HEK293 (cell line): ENCODE measurements around the gene PGPEP1.

Experiments
- CTCF ChIA-PET: fragments of 350-600 bp; formaldehyde crosslinking; extraction: SDS; loops from one replicate; lab custom pipeline; 2021; ENCODE audit warnings: antibody characterized with exemption; lab: Yijun Ruan, JAX
- POLR2A ChIA-PET: fragments of 300-600 bp; formaldehyde crosslinking; extraction: SDS; loops from one replicate; lab custom pipeline; 2020; ENCODE audit warnings: antibody characterized with exemption, inconsistent platforms; lab: Yijun Ruan, JAX
- H3K27ac ChIP-seq: fragments of 200-500 bp; sonication (Bioruptor generic); 2 replicates; pipeline ENCODE4 v1.5.1; 2014; ENCODE audit warnings: low read depth, low read length, control low read depth, inconsistent platforms; ENCODE audit errors: extremely low read depth
- H3K36me3 ChIP-seq, 2 experiments: fragments of 200-500 bp in 1 of 2; sonication (Bioruptor generic) in 1 of 2; 1 replicate in 1 of 2; 2 replicates in 1 of 2; pipeline ENCODE4 v1.5.1; 2014 to 2017; ENCODE audit warnings: inconsistent platforms in 2 of 2, low read length in 2 of 2; ENCODE audit not compliant: control insufficient read depth in 2 of 2, insufficient read depth in 1 of 2
- H3K4me1 ChIP-seq: fragments of 200-500 bp; sonication (Bioruptor generic); 2 replicates; pipeline ENCODE4 v1.5.1; 2014; ENCODE audit warnings: mild to moderate bottlenecking, low read length, inconsistent platforms; ENCODE audit not compliant: control insufficient read depth, insufficient read depth
- H3K4me3 ChIP-seq: 2 replicates; pipeline ENCODE4 v1.5.1; 2011; ENCODE audit warnings: low read depth, mild to moderate bottlenecking, control low read depth, low read length, moderate library complexity
- H3K9me3 ChIP-seq: fragments of 200-500 bp; sonication (Bioruptor generic); 2 replicates; pipeline ENCODE4 v1.5.1; 2014; ENCODE audit warnings: low read depth, low read length, inconsistent platforms; ENCODE audit not compliant: control insufficient read depth, insufficient read depth
- IKZF3 ChIP-seq: fragments of 450-650 bp; IDR thresholded peaks from 2 replicates; pipeline ENCODE4 v1.5.0; 2018; ENCODE audit warnings: missing biosample characterization, mild to moderate bottlenecking, missing genetic modification characterization, moderate library complexity
- PBX3 ChIP-seq: sonication (generic); formaldehyde crosslinking; IDR thresholded peaks from 2 replicates; pipeline ENCODE4 v1.8.1; 2022; ENCODE audit warnings: mild to moderate bottlenecking, moderate library complexity, missing genetic modification reagents
- PRDM4 ChIP-seq: fragments of 450-650 bp; formaldehyde crosslinking; IDR thresholded peaks from 2 replicates; pipeline ENCODE4 v1.5.1; 2017; ENCODE audit warnings: missing biosample characterization, missing genetic modification characterization
- ZBTB7A ChIP-seq: fragments of 450-650 bp; formaldehyde crosslinking; IDR thresholded peaks from 2 replicates; pipeline ENCODE4 v1.5.1; 2016; ENCODE audit warnings: low read depth, missing biosample characterization, missing genetic modification characterization
- ZNF114 ChIP-seq: fragments of 450-650 bp; formaldehyde crosslinking; IDR thresholded peaks from 2 replicates; pipeline ENCODE4 v1.5.0; 2017; ENCODE audit warnings: missing biosample characterization, missing genetic modification characterization
- ZNF239 ChIP-seq: fragments of 450-650 bp; formaldehyde crosslinking; IDR thresholded peaks from 2 replicates; pipeline ENCODE4 v1.5.1; 2016; ENCODE audit warnings: missing biosample characterization, missing genetic modification characterization
- ZNF24 ChIP-seq: fragments of 450-650 bp; formaldehyde crosslinking; IDR thresholded peaks from 2 replicates; pipeline ENCODE4 v1.5.1; 2016; ENCODE audit warnings: missing biosample characterization, missing genetic modification characterization
- ZNF248 ChIP-seq: fragments of 450-650 bp; formaldehyde crosslinking; IDR thresholded peaks from 2 replicates; pipeline ENCODE4 v1.5.1; 2017; ENCODE audit warnings: missing biosample characterization, missing genetic modification characterization
- ZNF324 ChIP-seq: fragments of 450-650 bp; formaldehyde crosslinking; IDR thresholded peaks from 2 replicates; pipeline ENCODE4 v1.5.1; 2016; ENCODE audit warnings: missing biosample characterization, missing genetic modification characterization
- ZNF416 ChIP-seq: fragments of 450-650 bp; formaldehyde crosslinking; IDR thresholded peaks from 2 replicates; pipeline ENCODE4 v1.5.1; 2016; ENCODE audit warnings: missing biosample characterization, missing genetic modification characterization
- ZNF580 ChIP-seq: fragments of 450-650 bp; formaldehyde crosslinking; IDR thresholded peaks from 2 replicates; pipeline ENCODE4 v1.5.1; 2016; ENCODE audit warnings: missing biosample characterization, missing genetic modification characterization
- ZNF701 ChIP-seq: fragments of 450-650 bp; formaldehyde crosslinking; IDR thresholded peaks from 2 replicates; pipeline ENCODE4 v1.5.1; 2016; ENCODE audit warnings: missing biosample characterization, missing genetic modification characterization
- ZSCAN4 ChIP-seq: fragments of 450-650 bp; formaldehyde crosslinking; IDR thresholded peaks from 2 replicates; pipeline ENCODE4 v1.5.1; 2017; ENCODE audit warnings: missing biosample characterization, missing genetic modification characterization
- ZSCAN5A ChIP-seq: fragments of 450-650 bp; formaldehyde crosslinking; IDR thresholded peaks from 2 replicates; pipeline ENCODE4 v1.5.1; 2016; ENCODE audit warnings: missing biosample characterization, missing genetic modification characterization
- TF ChIP-seq, protein P1 (sequence below): fragments of 450-650 bp; formaldehyde crosslinking; IDR thresholded peaks from 2 replicates; pipeline ENCODE4 v1.5.1; 2017; ENCODE audit warnings: missing biosample characterization, missing genetic modification characterization
- TF ChIP-seq, protein P2 (sequence below): fragments of 450-650 bp; formaldehyde crosslinking; IDR thresholded peaks from 2 replicates; pipeline ENCODE4 v1.5.1; 2016; ENCODE audit warnings: missing biosample characterization, missing genetic modification characterization

Gene PGPEP1

GRCh38 chr19:18340190-18340989, at the start of gene PGPEP1 (continued):
- TF ChIP-seq, protein P1, sequence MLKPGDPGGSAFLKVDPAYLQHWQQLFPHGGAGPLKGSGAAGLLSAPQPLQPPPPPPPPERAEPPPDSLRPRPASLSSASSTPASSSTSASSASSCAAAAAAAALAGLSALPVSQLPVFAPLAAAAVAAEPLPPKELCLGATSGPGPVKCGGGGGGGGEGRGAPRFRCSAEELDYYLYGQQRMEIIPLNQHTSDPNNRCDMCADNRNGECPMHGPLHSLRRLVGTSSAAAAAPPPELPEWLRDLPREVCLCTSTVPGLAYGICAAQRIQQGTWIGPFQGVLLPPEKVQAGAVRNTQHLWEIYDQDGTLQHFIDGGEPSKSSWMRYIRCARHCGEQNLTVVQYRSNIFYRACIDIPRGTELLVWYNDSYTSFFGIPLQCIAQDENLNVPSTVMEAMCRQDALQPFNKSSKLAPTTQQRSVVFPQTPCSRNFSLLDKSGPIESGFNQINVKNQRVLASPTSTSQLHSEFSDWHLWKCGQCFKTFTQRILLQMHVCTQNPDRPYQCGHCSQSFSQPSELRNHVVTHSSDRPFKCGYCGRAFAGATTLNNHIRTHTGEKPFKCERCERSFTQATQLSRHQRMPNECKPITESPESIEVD = no peak
- TF ChIP-seq PBX3 (CRISPR knock-in tag) (no peak), IKZF3 (peak; percentile 14; the same call in 1 of the 2 replicates), ZNF324 (tag by site-specific recombination) (0 out of 2 replicates have a peak, but pooled peaks have one; percentile 21), ZNF239 (tag by site-specific recombination) (no peak), PRDM4 (tag by site-specific recombination) (no peak), ZSCAN4 (tag by site-specific recombination) (no peak), ZNF416 (no peak), ZNF248 (tag by site-specific recombination) (no peak), ZNF701 (no peak), ZNF24 (tag by site-specific recombination) (0 out of 2 replicates have a peak, but pooled peaks have one; percentile 14), ZBTB7A (no peak), ZNF114 (tag by site-specific recombination) (no peak)
- TF ChIP-seq, protein P2, sequence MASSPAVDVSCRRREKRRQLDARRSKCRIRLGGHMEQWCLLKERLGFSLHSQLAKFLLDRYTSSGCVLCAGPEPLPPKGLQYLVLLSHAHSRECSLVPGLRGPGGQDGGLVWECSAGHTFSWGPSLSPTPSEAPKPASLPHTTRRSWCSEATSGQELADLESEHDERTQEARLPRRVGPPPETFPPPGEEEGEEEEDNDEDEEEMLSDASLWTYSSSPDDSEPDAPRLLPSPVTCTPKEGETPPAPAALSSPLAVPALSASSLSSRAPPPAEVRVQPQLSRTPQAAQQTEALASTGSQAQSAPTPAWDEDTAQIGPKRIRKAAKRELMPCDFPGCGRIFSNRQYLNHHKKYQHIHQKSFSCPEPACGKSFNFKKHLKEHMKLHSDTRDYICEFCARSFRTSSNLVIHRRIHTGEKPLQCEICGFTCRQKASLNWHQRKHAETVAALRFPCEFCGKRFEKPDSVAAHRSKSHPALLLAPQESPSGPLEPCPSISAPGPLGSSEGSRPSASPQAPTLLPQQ (tag by site-specific recombination) = 0 out of 2 replicates have a peak, but pooled peaks have one; percentile 14

DNA sequence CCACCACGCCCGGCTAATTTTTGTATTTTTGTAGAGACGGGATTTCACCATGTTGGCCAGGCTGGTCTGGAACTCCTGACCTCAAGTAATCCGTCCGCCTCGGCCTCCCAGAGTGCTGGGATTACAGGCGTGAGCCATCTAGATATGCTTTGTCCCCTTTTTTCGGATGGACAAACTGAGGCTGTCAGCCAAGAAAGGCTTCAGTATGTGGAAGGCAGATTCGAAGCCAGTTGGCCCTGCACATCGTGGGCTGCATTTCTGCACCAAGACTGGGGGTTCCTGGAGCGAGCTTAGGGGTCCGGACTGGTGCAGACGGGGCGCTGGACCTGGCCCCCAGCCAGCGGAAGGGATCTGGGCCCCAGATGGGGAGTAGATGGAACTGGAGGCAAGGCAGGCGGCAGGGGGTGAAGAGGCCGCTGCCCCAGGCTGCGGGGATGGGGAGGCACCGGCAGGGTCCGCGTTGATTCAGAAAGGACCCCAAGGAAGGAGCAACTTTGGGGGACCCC, 49.3 kb upstream of the PGPEP1 start:
- no peak overlapping the region for H3K4me3 ChIP-seq
- POLR2A ChIA-PET = interaction anchor here (1.9 to 3.6 kb wide), 3 partner anchors 10 to 32 kb away, joined by 8 to 184 read pairs (median 22); partner anchors contain the start of genes JUND and LSM4
- H3K9me3 ChIP-seq = no peaks in the 10 kb centered on the region
- no peaks in the 10 kb centered on the region for H3K36me3 ChIP-seq
- CTCF ChIA-PET = interaction anchor here (0.5 to 0.6 kb wide), 2 partner anchors 22 to 670 kb away, joined by 4 read pairs; no protein-coding TSS in a partner anchor
- TF ChIP-seq ZNF580 (tag by site-specific recombination) (peak; percentile 73), ZSCAN5A (tag by site-specific recombination) (no peak)
- TF ChIP-seq, all 188 proteins: peak for 1
- Histone ChIP-seq H3K4me1 (peaks cover 2% of the 10 kb centered on the region; the same call in 1 of the 2 replicates), H3K27ac (no peak overlapping the region)
